Measurements from ENCODE around the gene KISS1. TPM values are rescaled to one million over a fixed set of nuclear protein-coding genes. Genes with fewer than 3 reads are reported as not detected.

Gene KISS1
- total RNA-seq, 1 donor, result under 0.01 TPM

DNA sequence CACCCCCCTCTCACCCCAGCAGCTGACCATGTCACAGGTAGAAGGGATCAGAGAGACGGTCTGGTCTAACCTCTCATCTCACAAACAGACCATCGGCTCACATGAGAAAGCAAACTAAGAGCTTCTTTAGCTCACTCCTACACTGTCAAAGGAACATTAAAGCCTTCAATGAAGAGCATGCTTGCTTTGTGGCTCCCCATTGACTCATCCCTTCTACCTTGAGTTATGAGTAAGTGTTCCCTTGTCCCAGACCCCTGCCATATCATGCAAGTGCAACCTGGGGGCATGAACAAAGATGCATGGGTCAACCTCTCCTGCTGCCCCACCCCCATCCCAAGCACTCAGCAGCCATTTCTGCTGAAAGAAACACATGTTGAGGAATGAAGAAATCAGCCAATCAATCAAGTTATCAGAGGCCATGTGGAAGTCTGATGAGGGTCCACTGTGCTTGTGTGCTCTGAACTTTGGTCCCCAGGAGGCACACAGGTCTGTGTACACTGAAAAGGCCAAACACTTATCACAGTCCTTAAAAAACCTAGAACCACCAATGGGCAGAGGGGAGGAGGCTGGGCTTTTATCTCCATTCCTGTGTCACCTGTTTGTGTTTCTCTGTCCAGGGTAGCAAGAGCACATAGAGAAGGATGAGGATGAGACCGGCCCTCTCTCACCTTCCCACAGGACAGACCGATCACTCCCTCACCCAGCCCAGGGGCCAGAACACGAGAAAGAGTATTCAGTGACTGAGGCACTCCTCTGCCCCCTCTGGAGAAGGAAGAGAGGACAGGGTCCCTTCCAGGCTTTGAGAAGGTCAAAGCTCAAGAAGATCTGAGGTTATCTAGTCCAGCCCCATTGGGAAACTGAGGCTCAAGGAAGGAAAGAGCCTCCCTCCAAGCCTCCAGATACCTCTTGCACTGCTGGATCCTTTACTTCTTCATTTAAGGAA, 54.0 kb downstream of the KISS1 start:
- no peak for DNase-seq (ENCODE audit: low read depth in 2 of 3, low spot score in 2 of 3)

DNA sequence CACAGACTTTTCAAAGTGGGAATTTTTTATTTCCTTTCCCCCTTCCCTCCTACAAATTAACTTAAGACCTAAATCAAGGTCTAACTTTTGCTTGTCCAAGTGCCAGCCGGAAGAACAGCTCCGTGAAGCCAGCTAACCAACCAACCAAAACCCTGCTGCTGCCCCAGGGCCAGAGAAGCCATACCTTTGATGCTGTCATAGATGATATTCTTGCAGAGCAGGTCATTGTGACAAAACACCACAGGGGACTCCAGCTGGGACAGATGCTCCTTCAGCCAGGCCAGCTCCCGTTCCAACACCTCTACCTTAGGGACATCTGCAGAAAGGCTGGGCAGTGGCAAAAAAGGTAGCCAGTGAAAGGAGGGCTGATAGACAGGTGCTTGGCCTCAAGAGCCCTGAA, 55.2 kb downstream of the KISS1 start:
- no peak for DNase-seq (ENCODE audit: low read depth in 2 of 3, low spot score in 2 of 3)

Other genes with a start within 250 kb of the KISS1 start
- 0.81 TPM for gene SOX13, start 123.4 kb downstream of the KISS1 start, total RNA-seq
- 8.3 TPM for gene ETNK2, start 44.4 kb downstream of the KISS1 start, total RNA-seq
- gene REN, start 30.2 kb downstream of the KISS1 start, total RNA-seq, result 8.3 TPM
- gene GOLT1A, start 17.5 kb upstream of the KISS1 start, total RNA-seq, result 0.54 TPM
- gene PLEKHA6, start 163.4 kb upstream of the KISS1 start, total RNA-seq, result 1.6 TPM
- 30.4 TPM for gene PPP1R15B, start 215.3 kb upstream of the KISS1 start, total RNA-seq